Dermis microvascular lymphatic vessel endothelial cell (primary cell): ENCODE results near the gene LCP2. TPM values are rescaled to one million over a fixed set of nuclear protein-coding genes. Genes with fewer than 3 reads are reported as not detected.
A peak's percentile ranks its signal among the peaks of the same experiment; 100 is the strongest.
"Not testable (repeated sequence)": the region's sequence is repeated elsewhere in the genome, so short reads cannot be mapped to it uniquely, and the experiment has no call there.

ENCODE experiments used
- DNase-seq, 2 donors: peaks; one replicate each; pipeline versions ENCODE4 v3.0.0 to v3.0.0-alpha.2; 2010; ENCODE audit warnings: low read depth in 2 of 2
- total RNA-seq: library from RNA; depleted of rRNA; stranded (reverse); fragments of >200 nt; gene quantifications from 2 replicates; pipeline ENCODE4 v1.2.1, GENCODE V29; 2014

Gene LCP2
- total RNA-seq, 1 donor from 2014 or later, result 0.26 TPM

- not testable (repeated sequence) for DNase-seq
Measured at GRCh38 chr5:170248931-170249227, 48.7 kb downstream of the LCP2 start.

DNA sequence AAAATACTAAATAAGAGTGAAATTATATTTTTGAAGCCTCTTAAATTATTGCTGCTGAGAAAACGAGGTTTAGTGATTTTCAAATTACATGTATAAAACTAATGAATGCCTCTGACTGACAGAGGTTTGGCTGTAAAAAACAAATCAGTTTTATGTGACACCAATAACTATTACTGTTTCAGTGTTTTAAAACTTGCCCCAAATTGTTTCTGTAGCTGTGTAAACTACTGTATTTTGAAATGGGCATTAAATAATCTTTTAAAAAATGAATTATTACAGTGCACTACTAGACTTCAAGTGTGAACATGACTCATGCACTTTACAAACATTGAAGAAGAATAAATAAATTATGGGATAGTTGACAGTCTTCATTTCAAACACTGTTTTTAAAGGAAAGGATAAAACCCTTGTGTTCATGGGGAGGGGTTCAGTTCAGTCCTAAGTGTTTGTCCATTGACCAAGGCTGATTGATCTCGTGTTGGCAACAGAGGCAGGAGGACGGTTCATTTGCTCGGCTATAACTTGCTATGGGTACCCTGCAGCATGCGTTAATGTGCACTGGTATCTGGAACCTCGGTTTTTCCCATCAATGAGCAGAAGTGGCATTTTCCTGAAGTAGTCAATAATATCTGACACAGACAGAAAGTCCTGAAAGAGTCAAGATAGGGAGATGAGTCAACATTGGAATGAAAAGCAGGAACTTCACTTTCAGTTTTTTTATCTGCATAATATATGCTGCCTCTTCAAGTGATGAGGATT, 49.2 kb downstream of the LCP2 start:
- DNase-seq, result no peak

DNA sequence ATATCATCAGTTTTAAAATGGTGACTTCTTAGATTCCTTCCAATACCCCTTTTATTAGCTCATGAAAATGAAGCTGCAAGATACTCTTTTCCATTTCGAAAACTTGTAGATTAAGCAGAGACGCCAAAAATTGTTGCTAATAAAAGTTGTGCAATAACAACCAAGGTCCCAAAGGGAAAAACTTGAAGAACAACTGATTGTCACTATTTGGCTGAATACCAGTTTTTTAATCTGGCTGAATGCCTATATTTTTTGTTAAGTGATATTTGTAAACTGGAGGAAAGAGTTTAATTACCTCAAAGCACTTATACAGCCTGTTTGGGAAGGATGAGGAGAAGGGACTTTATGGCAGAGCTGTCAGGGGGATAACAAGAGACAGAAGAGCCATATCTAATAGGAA, 50.2 kb downstream of the LCP2 start:
- no peak for DNase-seq

DNA sequence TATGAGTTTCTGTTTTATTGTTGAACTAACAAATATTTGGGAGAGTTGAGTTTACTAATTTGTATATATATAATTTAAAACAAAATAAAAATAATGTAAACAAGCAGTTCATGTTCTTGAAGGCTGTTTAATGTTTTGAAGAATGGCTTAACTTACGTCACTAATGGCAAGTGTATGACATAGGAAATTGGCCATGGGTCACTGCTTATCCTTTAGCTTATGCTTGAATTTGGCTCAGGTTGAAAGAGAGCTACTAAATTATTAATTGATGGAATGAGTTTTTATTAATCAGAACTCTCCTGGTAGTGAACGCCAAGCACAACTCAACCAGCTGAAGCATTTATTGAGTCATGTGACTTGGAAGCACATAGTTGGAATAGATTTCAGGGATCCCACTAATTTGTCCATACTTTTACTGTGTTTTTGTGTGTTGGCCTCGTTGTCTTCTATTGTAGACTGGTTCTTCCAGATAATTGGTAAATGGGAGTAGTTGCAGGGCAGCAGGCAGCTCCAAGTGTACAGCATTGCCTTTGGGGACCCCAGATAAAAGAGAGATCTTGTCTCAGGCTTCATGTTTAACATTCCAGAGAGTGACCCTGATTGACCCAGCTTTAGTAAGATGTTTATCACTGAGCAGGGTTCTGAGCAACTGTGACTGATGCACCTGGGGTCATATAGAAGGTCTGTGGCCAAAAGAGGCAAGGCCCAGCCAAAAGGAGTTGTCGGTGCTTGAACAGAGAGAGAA, 51.3 kb downstream of the LCP2 start:
- DNase-seq, result no peak

GRCh38 chr5:170245436-170245835, 52.1 kb downstream of the LCP2 start:
- DNase-seq, result not testable (repeated sequence)

DNA sequence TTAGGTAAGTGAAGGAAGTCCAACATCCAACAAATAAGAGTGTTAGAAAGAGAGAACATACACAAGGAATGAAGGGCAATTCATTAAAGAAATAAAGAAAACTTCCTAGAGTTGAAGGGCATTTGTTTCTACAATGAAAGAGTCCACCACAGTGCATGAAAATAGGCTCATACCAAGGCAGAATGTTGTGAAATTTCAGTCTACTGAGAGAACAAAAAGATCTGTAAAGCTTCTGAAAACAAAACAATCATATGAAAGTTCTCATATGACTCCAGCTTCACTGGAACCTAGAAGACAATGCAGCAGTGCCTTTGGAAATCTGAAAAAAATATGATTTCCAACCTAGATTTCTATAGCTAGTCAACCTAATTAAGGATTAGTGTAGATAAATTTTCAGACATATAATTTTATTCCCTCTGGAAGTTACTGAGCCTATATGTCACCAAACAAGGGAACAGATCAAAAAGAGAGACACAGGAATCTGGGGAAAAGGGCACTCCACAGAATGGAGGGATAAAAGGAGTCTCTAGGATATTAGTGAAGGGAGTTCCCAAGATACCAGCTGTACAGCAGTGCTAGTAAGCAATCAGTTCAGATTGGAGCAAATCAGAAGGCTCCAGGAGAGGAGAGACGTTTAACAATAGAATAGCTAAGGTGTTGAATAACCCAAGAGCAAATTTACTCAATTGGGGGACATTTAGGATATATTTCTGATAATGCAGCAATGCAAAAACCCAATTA, 59.0 kb downstream of the LCP2 start:
- DNase-seq, result no peak

- no peak for DNase-seq
Measured at GRCh38 chr5:170235876-170236864, 61.4 kb downstream of the LCP2 start.

- no peak for DNase-seq
Measured at GRCh38 chr5:170233358-170233892, 64.2 kb downstream of the LCP2 start.

DNA sequence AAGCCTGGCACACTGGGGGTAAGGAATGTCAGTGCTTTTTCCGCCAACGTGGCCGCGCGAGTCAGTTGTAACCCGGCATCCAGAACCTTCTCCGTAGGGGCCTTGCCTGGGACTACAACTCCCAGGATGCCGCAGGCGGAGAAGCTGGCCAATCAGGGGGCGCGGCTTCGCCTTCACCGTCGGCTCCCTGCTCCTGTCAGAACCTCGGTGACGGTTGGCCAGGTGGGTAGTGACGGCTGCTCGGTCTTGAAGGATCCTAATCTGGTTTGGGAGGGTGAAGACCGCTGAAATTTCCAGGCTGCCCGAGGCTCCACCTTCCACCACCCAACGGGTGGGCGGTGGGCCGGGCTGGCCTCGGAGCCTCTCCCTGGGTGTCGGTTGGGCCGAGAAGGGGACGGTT, 64.8 kb downstream of the LCP2 start, which contains the start of gene C5orf58:
TSS of gene C5orf58 (plus strand) at position 200 of the 400 bp plus-strand sequence. CDS start 1,992 bp downstream, outside the sequence.
- DNase-seq, result no peak

GRCh38 chr5:170228762-170229435, 68.7 kb downstream of the LCP2 start:
- DNase-seq, result no peak

DNA sequence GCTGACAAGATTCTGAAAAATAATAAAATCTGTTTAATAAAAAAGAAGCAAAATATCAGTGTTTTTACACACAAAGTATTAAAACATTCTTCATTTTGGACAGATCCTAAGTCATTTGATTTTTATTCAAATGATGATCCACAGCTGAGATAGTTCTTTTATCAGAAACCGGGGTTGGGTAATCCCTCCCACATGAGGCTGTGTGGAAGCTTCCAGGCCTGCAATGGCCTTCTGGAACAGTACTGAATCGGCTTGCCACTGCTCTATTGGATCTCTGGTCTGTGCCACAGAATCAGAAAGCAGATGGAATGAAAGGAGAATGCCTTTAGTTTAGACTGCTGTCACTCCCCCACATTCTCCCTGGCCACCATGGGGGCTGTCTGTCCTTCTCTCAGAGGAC, 70.9 kb downstream of the LCP2 start:
- no peak for DNase-seq

DNA sequence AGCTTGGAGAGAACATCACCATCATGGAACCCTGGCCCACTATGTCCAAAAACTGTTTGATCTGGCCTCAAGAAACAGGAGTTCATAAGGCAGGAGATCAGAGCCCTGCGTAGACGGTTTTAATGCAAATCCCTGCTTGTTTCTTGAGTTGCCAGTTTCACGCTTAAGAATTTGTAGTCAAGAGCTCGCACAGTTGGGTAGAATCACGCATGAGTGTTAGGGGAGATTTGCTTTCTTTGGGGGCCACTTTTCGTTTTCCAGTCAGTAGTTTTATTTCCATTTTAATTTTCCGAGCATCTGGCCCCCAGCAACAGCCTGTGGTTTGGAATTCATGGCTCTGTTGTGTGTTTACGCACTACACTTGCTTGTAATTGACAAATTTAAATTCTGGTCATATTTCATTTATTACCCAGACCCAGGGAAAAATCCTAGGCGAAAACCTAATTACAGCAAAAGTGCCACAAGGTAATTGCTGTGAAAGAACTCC, 71.4 kb downstream of the LCP2 start:
- no peak for DNase-seq

DNA sequence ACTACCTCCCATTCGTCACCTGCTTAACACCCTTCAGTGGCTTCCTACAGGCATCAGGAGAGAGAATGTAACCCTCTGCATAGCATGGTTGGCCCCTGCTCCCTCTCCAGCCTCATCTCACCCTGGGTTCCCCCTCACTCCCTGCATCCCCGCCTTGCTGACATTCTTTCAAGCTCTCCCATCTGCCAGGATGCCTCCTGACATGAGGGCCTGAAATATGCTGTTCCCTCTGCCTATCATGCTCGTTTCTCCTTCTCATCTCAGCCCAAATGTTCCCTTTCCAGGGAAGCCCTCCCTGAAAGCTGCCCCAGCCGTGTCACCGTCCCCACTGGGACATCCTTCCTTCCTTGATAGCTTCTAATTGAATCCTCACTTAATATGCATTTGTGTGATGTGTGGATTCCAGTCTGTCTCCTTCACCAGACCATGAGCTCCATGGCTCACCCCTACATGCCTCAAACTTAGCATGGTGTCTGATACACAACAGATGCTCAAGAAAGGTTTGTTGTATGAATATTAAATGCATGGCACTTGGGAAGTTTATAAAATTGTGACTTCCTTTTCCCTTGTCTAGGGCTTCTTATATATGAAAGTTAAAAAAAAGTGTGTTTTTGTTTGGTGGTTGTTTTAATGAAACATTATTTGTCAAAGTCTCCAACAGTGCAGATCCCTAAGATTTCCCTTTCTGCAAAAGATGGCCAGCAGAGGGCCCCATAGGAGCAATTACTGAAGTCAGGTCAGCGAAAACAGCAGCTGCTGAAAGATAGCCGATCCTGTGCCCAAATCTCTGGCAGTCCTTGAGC, 72.0 kb downstream of the LCP2 start:
- DNase-seq, result peak; percentile 35 to 68

DNA sequence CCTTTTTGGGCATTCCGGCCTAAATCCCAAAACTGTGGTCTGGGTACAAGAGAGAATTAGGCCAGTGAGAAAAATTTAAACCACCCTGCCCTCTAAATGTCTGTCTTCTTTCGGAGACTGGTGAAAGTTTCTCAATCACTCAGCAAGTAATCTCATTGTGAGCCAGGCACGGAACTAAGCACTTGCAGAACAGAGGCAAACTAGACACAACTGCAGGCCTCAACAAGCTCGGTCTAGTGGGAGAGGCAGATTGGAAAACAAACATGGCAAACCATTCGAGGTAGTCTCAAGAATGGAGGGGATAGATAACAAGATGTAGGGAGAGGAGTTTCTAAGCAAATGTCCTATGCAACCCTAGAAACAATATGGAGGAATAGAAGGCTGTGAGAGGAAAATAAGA, 73.7 kb downstream of the LCP2 start:
- DNase-seq, result no peak

- DNase-seq, result peak in 1 of 2 donors; percentile 36
Measured at GRCh38 chr5:170223360-170223759, 74.2 kb downstream of the LCP2 start.

DNA sequence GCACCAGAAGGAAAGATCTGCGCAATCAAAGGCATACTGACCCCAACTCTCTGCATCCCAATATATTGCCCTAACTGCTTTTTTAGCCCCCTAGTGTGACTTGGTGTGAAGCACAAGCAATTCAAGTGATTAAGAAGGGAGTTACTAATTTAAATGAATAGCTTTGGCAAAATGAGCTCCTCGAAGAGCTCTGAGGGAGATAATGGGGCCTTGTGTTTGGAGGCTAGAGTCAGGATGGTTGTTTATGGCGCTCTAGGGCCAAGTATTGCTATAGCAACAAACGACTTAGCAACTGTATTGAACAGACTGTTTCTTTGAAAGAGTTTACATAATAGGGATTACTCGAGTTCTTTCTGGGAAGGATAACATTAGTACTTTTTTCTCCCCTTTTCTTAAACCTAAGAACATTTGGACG, 76.2 kb downstream of the LCP2 start:
- no peak for DNase-seq

DNA sequence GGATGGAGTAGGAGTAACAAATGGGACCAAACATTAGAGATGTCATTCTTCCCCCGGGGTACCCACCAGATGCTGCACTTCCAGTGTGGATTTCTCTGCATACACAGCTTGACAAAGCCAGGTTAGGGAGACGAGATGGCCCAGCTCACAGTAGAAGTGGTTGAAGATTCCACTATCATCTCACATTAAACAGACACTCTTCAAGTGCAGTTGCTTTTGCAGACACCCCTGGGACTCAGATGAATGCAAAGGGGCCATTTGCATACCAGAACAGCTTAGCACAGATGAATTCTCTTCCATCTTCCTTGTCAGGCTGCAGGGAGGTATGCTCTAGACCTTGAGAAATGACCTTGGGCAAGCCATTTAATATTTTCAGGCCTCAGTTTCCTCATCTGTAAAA, 77.4 kb downstream of the LCP2 start:
- no peak for DNase-seq

GRCh38 chr5:170219615-170220014, 78.0 kb downstream of the LCP2 start:
- peak in 1 of 2 donors; percentile 60 for DNase-seq

DNA sequence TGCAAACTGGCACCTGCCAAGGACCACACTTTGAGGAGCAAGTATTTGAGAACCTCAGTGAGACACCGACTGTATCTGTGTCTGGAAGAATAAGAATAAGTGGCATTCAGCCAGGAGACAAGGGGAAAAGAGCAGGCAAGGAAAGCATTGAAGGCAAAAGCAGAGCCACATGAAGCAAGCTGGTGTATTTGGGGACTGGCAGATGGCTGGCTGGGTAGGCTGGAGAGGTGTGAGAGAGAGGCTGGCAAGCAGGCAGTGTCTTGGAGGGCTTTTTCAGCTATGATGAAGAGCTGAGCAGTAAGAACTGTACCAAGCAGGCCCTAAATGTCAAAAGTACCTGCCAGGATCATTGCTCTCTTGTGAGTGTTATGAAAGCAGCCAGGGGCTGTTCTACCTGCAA, 78.9 kb downstream of the LCP2 start:
- no peak for DNase-seq
